Trophoblast cell (in vitro differentiated cells and primary cell): ENCODE data around the gene SMURF2.
"Not testable (repeated sequence)": the region's sequence is repeated elsewhere in the genome, so short reads cannot be mapped to it uniquely, and the experiment has no call there.

Experiments used
- DNase-seq, 2 donors: peaks; one replicate each; pipeline ENCODE4 v3.0.0-alpha.2; 2016
- H2AFZ ChIP-seq: 2 replicates; pipeline ENCODE4 v1.6.1; 2013; ENCODE audit warnings: low read length, moderate library complexity, mild to moderate bottlenecking; ENCODE audit not compliant: insufficient read depth, poor library complexity
- H2AK5ac ChIP-seq: 2 replicates; pipeline ENCODE4 v1.6.1; 2013; ENCODE audit warnings: mild to moderate bottlenecking, low read length
- H2BK120ac ChIP-seq: 2 replicates; pipeline ENCODE4 v1.6.1; 2013; ENCODE audit warnings: low read length, mild to moderate bottlenecking, moderate library complexity; ENCODE audit not compliant: insufficient read depth, poor library complexity
- H2BK12ac ChIP-seq: 2 replicates; pipeline ENCODE4 v1.6.1; 2013; ENCODE audit warnings: mild to moderate bottlenecking, low read length, moderate library complexity
- H2BK5ac ChIP-seq: 2 replicates; pipeline ENCODE4 v1.6.1; 2013; ENCODE audit warnings: low read length, low read depth, moderate library complexity, mild to moderate bottlenecking; ENCODE audit not compliant: poor library complexity
- H3K14ac ChIP-seq: 2 replicates; pipeline ENCODE4 v1.6.1; 2013; ENCODE audit warnings: mild to moderate bottlenecking, low read length
- H3K18ac ChIP-seq: 2 replicates; pipeline ENCODE4 v1.6.1; 2013; ENCODE audit warnings: mild to moderate bottlenecking, low read length
- H3K23ac ChIP-seq: 2 replicates; pipeline ENCODE4 v1.6.1; 2013; ENCODE audit warnings: low read length
- H3K27ac ChIP-seq: 2 replicates; pipeline ENCODE4 v1.5.1; 2013; ENCODE audit warnings: low read depth, mild to moderate bottlenecking, inconsistent platforms, low read length, moderate library complexity
- H3K27me3 ChIP-seq: 2 replicates; pipeline ENCODE4 v1.6.1; 2013; ENCODE audit warnings: inconsistent platforms, mild to moderate bottlenecking, low read length, moderate library complexity; ENCODE audit not compliant: insufficient read depth
- H3K36me3 ChIP-seq, 2 experiments: 1 replicate in 1 of 2; 2 replicates in 1 of 2; pipeline ENCODE4 v1.6.1; 2013; ENCODE audit warnings: low read length in 2 of 2, mild to moderate bottlenecking in 2 of 2, moderate library complexity in 1 of 2; ENCODE audit not compliant: insufficient read depth in 2 of 2, control insufficient read depth in 1 of 2
- H3K4ac ChIP-seq: 2 replicates; pipeline ENCODE4 v1.6.1; 2013; ENCODE audit warnings: low read depth, mild to moderate bottlenecking, low read length, moderate library complexity
- H3K4me1 ChIP-seq, 2 experiments: 1 replicate in 1 of 2; 2 replicates in 1 of 2; pipeline ENCODE4 v1.6.1; 2013; ENCODE audit warnings: low read length in 2 of 2, mild to moderate bottlenecking in 2 of 2, moderate library complexity in 1 of 2; ENCODE audit not compliant: insufficient read depth in 2 of 2, control insufficient read depth in 1 of 2
- H3K4me2 ChIP-seq: 2 replicates; pipeline ENCODE4 v1.6.1; 2013; ENCODE audit warnings: inconsistent platforms, mild to moderate bottlenecking, low read length, moderate library complexity
- H3K4me3 ChIP-seq: 2 replicates; pipeline ENCODE4 v1.5.1; 2013; ENCODE audit warnings: mild to moderate bottlenecking, low read depth, low read length, inconsistent platforms
- H3K79me1 ChIP-seq: one replicate; pipeline ENCODE4 v1.6.1; 2013; ENCODE audit warnings: low read length
- H3K79me2 ChIP-seq: 2 replicates; pipeline ENCODE4 v1.6.1; 2013; ENCODE audit warnings: low read length, mild to moderate bottlenecking; ENCODE audit not compliant: control insufficient read depth, insufficient read depth, poor library complexity
- H3K9ac ChIP-seq: 2 replicates; pipeline ENCODE4 v1.6.1; 2013; ENCODE audit warnings: mild to moderate bottlenecking, low read length
- H3K9me3 ChIP-seq: 2 replicates; pipeline ENCODE4 v1.6.1; 2013; ENCODE audit warnings: low read depth, mild to moderate bottlenecking, control low read depth, inconsistent platforms, low read length; ENCODE audit not compliant: insufficient read depth
- H4K12ac ChIP-seq: 2 replicates; pipeline ENCODE4 v1.6.1; 2013; ENCODE audit warnings: low read depth, mild to moderate bottlenecking, low read length, moderate library complexity
- H4K8ac ChIP-seq: 2 replicates; pipeline ENCODE4 v1.6.1; 2013; ENCODE audit warnings: low read depth, mild to moderate bottlenecking, low read length, moderate library complexity
- H4K91ac ChIP-seq: one replicate; pipeline ENCODE4 v1.6.1; 2013; ENCODE audit warnings: low read depth, mild to moderate bottlenecking, low read length, moderate library complexity
- WGBS: extraction: QIAGEN DNeasy Blood & Tissue Kit; methylation state at CpG from one replicate; pipeline ENCODE4 v1.1.7; 2013; ENCODE audit warnings: missing lambda C conversion rate; ENCODE audit not compliant: insufficient read length, insufficient coverage; ENCODE audit errors: extremely low coverage; 5-methylcytosine and 5-hydroxymethylcytosine counted together

Gene SMURF2

GRCh38 chr17:64610244-64610643, 51.9 kb downstream of the SMURF2 start:
- H3K9me3 ChIP-seq: not testable (repeated sequence)

DNA sequence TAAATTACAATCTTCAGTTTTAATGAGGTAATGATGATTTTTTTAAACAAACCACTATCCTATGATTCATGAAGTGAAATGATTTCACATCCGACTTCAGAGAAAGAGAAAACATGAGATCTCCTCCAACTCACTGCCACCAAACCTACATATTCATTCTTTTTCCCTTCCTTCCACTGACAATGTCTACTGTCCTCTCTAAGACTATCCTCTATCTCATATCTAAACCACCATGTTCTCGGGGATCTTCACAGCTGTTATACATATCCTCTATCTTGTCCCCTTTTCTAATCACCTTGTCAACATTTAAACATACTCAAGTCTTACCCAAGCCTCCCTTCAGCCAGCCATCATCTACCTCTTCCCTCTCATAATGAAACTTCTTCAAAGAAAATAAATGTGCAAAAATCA, 53.5 kb downstream of the SMURF2 start:
- no peaks in the 10 kb centered on the region for H3K4me1 ChIP-seq
- DNase-seq: no peak

More at GRCh38 chr17:64610244-64610643, 51.9 kb downstream of the SMURF2 start:
- not testable (repeated sequence) for H3K14ac ChIP-seq, H4K8ac ChIP-seq, H3K18ac ChIP-seq, H3K4me3 ChIP-seq, H2AK5ac ChIP-seq, H3K79me2 ChIP-seq, H3K9ac ChIP-seq, H2BK12ac ChIP-seq, H2BK120ac ChIP-seq, H3K23ac ChIP-seq, DNase-seq, H3K36me3 ChIP-seq, H3K4me2 ChIP-seq, H4K12ac ChIP-seq, H3K27me3 ChIP-seq, H3K27ac ChIP-seq, H3K4me1 ChIP-seq, H2AFZ ChIP-seq, H3K79me1 ChIP-seq, H3K4ac ChIP-seq, H4K91ac ChIP-seq, H2BK5ac ChIP-seq
- WGBS: no CpG with 5 or more reads among the region's 2 CpGs

DNA sequence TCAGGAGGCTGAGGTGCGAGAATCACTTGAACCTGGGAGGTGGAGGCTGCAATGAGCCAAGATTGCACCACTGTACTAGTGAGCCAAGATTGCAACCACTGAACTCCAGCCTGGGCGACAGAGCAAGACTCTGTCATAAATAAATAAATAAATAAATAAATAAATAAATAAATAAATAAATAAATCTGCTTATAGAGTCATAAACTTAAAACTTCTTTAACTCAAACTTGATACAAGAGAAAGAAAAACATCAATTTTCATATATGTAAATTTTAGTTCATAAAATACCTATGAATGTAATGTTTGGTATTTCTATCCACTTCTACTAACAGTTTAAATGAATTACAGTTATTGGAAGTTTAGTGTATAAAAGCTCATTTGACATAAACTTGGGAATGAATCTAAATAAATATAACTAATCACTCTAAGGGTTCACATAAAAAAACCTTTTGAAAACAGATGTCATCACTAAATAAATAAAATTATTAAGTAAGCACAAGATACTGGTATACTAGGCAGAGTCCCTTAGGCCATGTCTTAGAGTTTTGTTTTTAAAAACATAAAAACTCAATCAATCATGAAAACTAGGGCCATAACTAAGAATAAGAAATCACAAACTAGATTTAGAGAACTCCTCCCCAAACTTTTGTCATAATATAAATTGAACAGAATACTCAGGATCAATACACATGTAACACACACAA, 54.1 kb downstream of the SMURF2 start:
- H3K4me2 ChIP-seq: no peak overlapping the region
- no peaks in the 10 kb centered on the region for H3K4me1 ChIP-seq

More for the DNA sequence above, 53.5 kb downstream of the SMURF2 start:
- no peak overlapping the region for H3K9ac ChIP-seq
- no peak overlapping the region for H2BK12ac ChIP-seq
- H2BK120ac ChIP-seq: no peak overlapping the region
- no peak overlapping the region for H3K27ac ChIP-seq
- H3K9me3 ChIP-seq: no peaks in the 10 kb centered on the region
- no peak overlapping the region for H4K12ac ChIP-seq
- no peaks in the 10 kb centered on the region for H3K79me1 ChIP-seq
- H3K4me2 ChIP-seq: no peak overlapping the region
- no peak overlapping the region for H4K8ac ChIP-seq
- no peaks in the 10 kb centered on the region for H3K27me3 ChIP-seq
- H2AFZ ChIP-seq: no peak overlapping the region
- no peak overlapping the region for H4K91ac ChIP-seq
- no CpG with 5 or more reads among the region's 2 CpGs for WGBS
- H3K79me2 ChIP-seq: no peaks in the 10 kb centered on the region
- H3K4ac ChIP-seq: no peak overlapping the region
- no peak overlapping the region for H3K18ac ChIP-seq
- H3K14ac ChIP-seq: no peak overlapping the region
- H2AK5ac ChIP-seq: no peak overlapping the region
- no peak overlapping the region for H3K23ac ChIP-seq
- H2BK5ac ChIP-seq: no peak overlapping the region
- no peaks in the 10 kb centered on the region for H3K36me3 ChIP-seq
- no peak overlapping the region for H3K4me3 ChIP-seq

GRCh38 chr17:64604532-64604931, 57.6 kb downstream of the SMURF2 start:
- not testable (repeated sequence) for H3K4me2 ChIP-seq, H3K36me3 ChIP-seq, H2BK5ac ChIP-seq, H3K4ac ChIP-seq, H3K79me2 ChIP-seq, H4K12ac ChIP-seq, H2BK12ac ChIP-seq, H2AFZ ChIP-seq, H4K8ac ChIP-seq, H3K23ac ChIP-seq, H4K91ac ChIP-seq, H3K9me3 ChIP-seq, H3K79me1 ChIP-seq, DNase-seq, H3K27me3 ChIP-seq, H3K4me1 ChIP-seq, H3K27ac ChIP-seq, H2BK120ac ChIP-seq, H2AK5ac ChIP-seq, H3K18ac ChIP-seq, H3K9ac ChIP-seq, H3K4me3 ChIP-seq, H3K14ac ChIP-seq
- WGBS: no CpG with 5 or more reads among the region's 12 CpGs

More for the DNA sequence above, 54.1 kb downstream of the SMURF2 start:
- no peaks in the 10 kb centered on the region for H3K36me3 ChIP-seq
- H3K27me3 ChIP-seq: no peaks in the 10 kb centered on the region
- H2AK5ac ChIP-seq: no peak overlapping the region
- H2AFZ ChIP-seq: no peak overlapping the region
- H3K14ac ChIP-seq: no peak overlapping the region
- H3K79me2 ChIP-seq: no peaks in the 10 kb centered on the region
- H3K4ac ChIP-seq: no peak overlapping the region
- no peaks in the 10 kb centered on the region for H3K9me3 ChIP-seq
- H3K18ac ChIP-seq: no peak overlapping the region
- H2BK120ac ChIP-seq: no peak overlapping the region
- H4K12ac ChIP-seq: no peak overlapping the region
- no peak overlapping the region for H3K4me3 ChIP-seq
- H3K27ac ChIP-seq: no peak overlapping the region
- no peak overlapping the region for H4K8ac ChIP-seq
- H2BK12ac ChIP-seq: no peak overlapping the region
- DNase-seq: no peak
- no peak overlapping the region for H3K9ac ChIP-seq
- H3K23ac ChIP-seq: no peak overlapping the region
- no CpG with 5 or more reads among the region's 2 CpGs for WGBS
- H2BK5ac ChIP-seq: no peak overlapping the region
- no peaks in the 10 kb centered on the region for H3K79me1 ChIP-seq
- H4K91ac ChIP-seq: no peak overlapping the region
